HAP-1 (cell line): Measurements from ENCODE around the gene ITGB4.

Experiments used
- DNase-seq, 2 experiments: peaks; one replicate each; pipeline ENCODE4 v3.0.0-alpha.2; 2016 to 2020; ENCODE audit warnings: low spot score in 2 of 2
- H3K27me3 ChIP-seq: fragments of 250-450 bp; sonication (Bioruptor Pico); 2 replicates; pipeline ENCODE4 v1.5.1; 2020; ENCODE audit warnings: low read depth, mild to moderate bottlenecking, moderate library complexity
- H3K36me3 ChIP-seq: fragments of 250-450 bp; sonication (Bioruptor Pico); replicated peaks from 2 replicates; pipeline ENCODE4 v1.5.1; 2020; ENCODE audit warnings: mild to moderate bottlenecking
- H3K4me1 ChIP-seq: fragments of 250-450 bp; sonication (Bioruptor Pico); 2 replicates; pipeline ENCODE4 v1.5.1; 2020; ENCODE audit warnings: mild to moderate bottlenecking
- H3K4me3 ChIP-seq: fragments of 250-450 bp; sonication (Bioruptor Pico); 2 replicates; pipeline ENCODE4 v1.5.1; 2020; ENCODE audit warnings: mild to moderate bottlenecking, moderate library complexity
- H3K9me3 ChIP-seq: fragments of 250-450 bp; sonication (Bioruptor Pico); 2 replicates; pipeline ENCODE4 v1.5.1; 2020; ENCODE audit warnings: mild to moderate bottlenecking, moderate library complexity
- in situ Hi-C: fragments of 300-500 bp; cut with MboI; formaldehyde crosslinking; loops from 3 replicates; pipeline ENCODE4 v1.14.3; 2020; ENCODE audit warnings: low sequenced_read_pairs, inconsistent platforms, mixed read lengths

The ITGB4 gene

DNA sequence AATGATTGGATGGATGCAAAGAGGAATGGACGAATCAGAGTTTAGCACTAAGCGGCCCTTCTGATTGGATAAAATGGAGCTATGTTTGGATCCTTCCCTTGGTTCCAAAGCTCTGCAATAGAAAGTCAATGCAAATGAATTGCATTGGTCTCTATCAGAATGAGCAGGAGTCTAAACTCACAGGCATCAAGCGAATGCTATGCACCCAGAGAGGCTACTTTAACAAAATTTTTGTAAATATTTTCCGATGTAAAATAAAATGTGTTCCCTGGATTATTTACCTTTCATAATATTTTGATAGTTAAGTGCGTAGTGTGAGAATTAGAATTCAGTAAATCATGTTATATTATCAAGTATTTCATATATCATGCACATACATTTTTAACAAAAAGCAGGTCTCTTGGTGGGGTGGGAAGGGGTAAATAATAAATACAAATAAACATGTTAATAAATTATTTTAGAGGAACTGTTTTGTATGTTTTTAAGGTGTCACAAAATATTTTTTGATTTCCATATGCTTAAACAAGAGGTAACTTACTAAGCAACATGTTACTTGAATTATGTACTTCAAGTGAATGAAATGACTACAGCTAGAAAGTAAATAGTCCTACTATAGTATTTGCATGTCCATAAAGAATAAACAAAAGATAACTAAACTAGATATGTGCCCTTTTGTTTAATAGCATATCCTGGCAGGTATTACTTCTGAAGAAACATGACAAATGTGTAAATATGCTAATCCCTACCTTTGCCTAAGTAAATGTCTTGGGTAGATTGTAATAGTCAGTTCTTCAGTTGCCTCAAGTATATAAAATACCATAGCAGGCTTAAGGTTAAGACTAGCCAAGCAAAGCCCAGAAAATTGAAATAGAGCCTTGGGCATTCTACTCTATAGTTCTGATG, 59.0 kb downstream of the ITGB4 start:
- Histone ChIP-seq H3K27me3 (no peaks in the 10 kb centered on the region), H3K4me1 (peaks cover 30% of the 10 kb centered on the region), H3K9me3 (no peaks in the 10 kb centered on the region), H3K4me3 (no peak overlapping the region), H3K36me3 (peaks cover 38% of the 10 kb centered on the region)
- in situ Hi-C loops, result no loop called here
- no peak for DNase-seq

DNA sequence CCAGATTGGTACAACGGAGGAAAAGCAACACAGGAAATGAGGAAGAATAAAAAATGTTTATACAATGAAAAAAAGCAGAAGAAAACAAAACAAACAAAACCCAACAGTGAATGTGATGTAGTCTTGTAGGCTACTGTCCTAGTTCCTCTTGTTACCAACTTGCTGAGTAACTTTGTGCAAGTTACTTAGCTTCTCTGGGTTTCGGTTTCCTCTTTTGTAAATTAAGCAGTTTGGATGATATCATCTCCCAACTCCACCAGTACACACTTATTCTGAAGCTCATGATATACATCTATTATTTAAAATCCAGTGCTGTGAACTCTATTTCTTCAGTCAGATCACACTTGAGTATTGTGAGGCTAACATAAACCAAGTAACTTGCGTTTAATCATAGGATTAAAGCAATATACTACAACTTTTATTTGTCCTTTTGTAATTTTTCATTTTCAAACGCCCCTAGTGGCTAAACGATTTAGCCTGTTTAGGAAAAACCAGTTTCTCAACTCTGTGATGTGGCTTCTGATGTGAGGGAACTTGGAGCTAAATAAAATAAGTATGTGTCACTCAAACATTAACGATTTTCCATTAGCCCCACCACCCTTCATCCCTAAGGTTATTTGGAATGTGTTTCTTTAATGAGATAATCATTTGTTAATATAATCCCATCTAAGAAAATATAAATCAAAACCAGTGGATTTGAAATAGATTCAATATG, 62.0 kb downstream of the ITGB4 start:
- peaks cover 15% of the 10 kb centered on the region for H3K36me3 ChIP-seq
- no peaks in the 10 kb centered on the region for H3K27me3 ChIP-seq
- in situ Hi-C loops, result no loop called here
- peaks cover 34% of the 10 kb centered on the region for H3K4me1 ChIP-seq
- no peak overlapping the region for H3K4me3 ChIP-seq
- DNase-seq, result peak in 1 of 2 experiments; percentile 56
- no peaks in the 10 kb centered on the region for H3K9me3 ChIP-seq

DNA sequence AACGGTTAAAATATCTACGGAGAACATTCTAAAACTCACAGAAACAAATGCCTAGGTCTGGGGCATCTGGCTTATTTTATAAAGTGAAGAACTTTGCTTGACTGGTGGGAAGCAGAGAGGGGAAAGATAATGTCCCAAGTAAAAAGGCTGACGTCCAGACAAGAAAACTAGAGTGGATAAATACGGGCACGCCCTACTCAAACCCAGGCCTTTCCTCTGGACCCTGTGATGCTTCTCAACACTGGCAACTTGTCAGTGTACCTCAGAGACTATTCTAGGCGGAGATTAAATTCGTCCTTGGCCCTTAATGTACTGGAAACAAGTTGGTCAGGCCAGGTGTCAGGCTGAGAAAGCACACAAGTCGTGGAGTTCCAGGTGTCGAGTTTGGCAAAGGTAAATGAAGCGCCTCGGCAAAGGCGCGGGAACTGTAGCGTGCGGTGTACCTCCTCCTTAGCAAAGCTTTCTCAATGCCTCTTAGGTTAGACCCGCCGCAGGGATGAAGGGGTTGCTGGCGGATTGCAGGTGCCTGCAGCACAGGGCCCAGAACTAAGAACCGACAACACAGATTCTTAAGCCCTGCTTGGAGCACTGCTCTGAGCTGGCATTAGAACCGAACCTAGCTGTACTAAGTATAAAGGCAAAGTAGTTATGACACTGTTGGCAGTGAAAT, 62.7 kb downstream of the ITGB4 start:
- H3K36me3 ChIP-seq, result peaks cover 8% of the 10 kb centered on the region
- in situ Hi-C loops, result no loop called here
- no peaks in the 10 kb centered on the region for H3K27me3 ChIP-seq
- H3K9me3 ChIP-seq, result no peaks in the 10 kb centered on the region
- H3K4me3 ChIP-seq, result peak overlapping the region; percentile 71
- peaks cover 34% of the 10 kb centered on the region for H3K4me1 ChIP-seq
- DNase-seq, result peak in 1 of 2 experiments; percentile 34

DNA sequence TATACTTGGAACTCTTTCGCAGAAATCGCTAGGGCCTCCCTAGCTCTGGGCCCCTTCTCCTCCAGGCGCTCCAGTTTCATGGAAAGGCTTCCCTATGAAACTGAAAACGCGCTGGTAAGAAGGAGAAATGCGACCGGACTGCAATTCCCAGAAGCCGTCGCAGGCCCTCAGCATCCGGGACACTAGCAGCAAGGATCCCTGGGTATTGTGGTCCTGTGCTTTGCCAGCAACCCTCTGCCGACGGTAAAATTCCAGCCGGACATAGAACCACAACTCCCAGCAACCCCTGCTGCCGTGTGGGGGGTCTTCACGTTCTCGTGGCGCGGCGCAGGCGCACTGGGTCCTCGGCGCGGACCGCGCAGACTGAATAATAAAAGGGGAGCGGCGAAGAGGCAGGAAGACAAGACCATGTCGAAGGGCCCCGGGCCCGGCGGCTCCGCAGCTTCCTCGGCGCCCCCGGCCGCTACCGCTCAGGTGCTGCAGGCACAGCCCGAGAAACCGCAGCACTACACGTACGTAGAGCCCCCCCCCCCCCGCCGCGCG, 63.3 kb downstream of the ITGB4 start, which contains the start of gene UNK:
Gene UNK, plus strand, starts transcription at position 334 of the 543 bp plus-strand sequence. Its CDS starts 75 bp downstream, at position 409.
- Histone ChIP-seq H3K9me3 (no peaks in the 10 kb centered on the region), H3K27me3 (no peaks in the 10 kb centered on the region), H3K36me3 (0 out of 2 replicates have a peak, but pooled peaks cover 2% of the 10 kb centered on the region), H3K4me1 (peaks cover 34% of the 10 kb centered on the region), H3K4me3 (peak within 1 kb of the TSS; percentile 71)
- in situ Hi-C loops, result no loop called here
- DNase-seq, result peak; percentile 98 to 100

DNA sequence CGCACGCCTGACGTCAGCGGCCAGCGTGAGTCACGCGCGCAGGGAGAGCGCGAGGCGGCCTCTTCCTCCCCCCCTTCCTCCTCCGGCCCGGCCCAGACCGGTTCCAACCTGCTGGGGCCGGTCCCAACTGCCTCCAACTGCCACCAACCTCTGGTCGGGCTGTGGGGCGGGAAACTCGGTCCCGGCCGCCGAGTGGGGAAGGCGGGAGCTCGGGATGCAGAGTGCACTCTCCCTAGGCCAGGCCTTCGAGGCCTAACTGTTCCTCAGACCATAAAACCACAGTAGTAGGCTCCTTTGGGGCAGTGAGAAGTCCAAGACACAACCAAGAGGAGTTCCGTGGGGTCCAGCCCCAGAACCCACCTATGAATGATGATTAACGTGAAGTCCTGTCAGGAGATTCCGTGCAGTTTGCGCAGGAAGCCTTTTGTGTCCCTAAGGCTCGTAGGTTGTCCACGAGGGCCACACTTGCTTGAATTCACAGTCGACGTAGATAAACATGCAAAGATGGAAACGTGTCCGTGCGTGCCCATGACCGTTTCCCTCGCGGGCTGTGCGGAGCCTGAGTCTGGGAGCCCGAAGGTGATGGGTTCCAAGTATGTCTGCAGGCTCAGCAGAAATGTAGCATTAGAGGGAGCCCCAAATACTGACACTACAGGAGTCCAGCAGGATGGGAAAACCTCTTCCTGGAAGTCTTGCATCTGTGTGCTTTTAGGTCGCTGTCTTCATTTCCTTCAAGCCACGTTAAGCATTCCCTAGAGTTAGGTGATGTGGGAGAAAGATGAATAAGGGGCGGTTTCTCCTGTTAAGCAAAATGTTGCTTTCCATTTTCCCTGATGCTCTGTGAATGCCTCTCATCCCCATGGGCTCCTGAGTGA, 64.0 kb downstream of the ITGB4 start:
- Histone ChIP-seq H3K4me3 (peak overlapping the region; percentile 71), H3K9me3 (no peaks in the 10 kb centered on the region), H3K36me3 (0 out of 2 replicates have a peak, but pooled peaks cover 2% of the 10 kb centered on the region), H3K4me1 (peaks cover 31% of the 10 kb centered on the region), H3K27me3 (no peaks in the 10 kb centered on the region)
- in situ Hi-C loops, result no loop called here
- DNase-seq, result peak; percentile 78 to 93

DNA sequence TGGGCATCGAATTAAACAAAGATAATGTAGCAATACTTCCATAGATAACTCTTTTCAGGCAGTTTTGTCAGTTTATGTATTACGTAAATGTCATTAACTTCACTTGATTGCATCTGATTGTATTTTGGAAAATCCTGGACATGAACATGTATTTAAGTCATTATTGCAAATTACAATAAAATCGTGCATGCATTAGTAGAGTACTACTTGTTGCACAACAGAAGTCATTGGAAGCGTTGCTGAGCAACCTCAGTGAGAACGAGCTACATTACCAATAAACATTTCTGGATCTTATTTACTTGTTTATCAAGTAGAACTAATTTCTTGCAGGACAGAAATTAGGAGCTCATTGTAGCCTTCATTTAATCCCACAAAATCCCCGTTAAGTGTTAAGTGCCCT, 70.0 kb downstream of the ITGB4 start:
- no peaks in the 10 kb centered on the region for H3K27me3 ChIP-seq
- peaks cover 34% of the 10 kb centered on the region for H3K36me3 ChIP-seq
- in situ Hi-C loops, result no loop called here
- no peak overlapping the region for H3K4me3 ChIP-seq
- DNase-seq, result no peak
- peaks cover 4% of the 10 kb centered on the region for H3K4me1 ChIP-seq
- no peaks in the 10 kb centered on the region for H3K9me3 ChIP-seq

DNA sequence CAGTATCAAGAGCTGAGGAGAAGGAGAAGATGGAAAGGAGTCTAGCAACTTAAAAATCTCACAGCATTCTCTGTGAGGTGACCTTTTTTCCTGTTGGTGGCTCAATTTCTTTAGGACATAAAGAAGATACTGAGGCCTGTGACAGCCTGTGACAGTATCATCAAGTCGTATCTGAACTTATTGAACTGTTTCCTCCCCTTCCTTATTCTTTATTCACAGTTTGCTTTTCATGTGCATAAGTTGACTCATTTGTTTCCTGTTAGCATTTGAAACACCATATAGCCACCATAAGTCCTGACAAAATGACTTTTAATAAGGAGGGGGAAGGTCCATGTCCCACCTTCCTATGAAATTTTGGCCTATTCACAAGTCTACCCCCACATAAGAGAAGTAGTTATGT, 72.2 kb downstream of the ITGB4 start:
- Histone ChIP-seq H3K27me3 (no peaks in the 10 kb centered on the region), H3K9me3 (no peaks in the 10 kb centered on the region), H3K36me3 (peaks cover 48% of the 10 kb centered on the region), H3K4me1 (peaks cover 2% of the 10 kb centered on the region), H3K4me3 (no peak overlapping the region)
- in situ Hi-C loops, result no loop called here
- DNase-seq, result no peak

DNA sequence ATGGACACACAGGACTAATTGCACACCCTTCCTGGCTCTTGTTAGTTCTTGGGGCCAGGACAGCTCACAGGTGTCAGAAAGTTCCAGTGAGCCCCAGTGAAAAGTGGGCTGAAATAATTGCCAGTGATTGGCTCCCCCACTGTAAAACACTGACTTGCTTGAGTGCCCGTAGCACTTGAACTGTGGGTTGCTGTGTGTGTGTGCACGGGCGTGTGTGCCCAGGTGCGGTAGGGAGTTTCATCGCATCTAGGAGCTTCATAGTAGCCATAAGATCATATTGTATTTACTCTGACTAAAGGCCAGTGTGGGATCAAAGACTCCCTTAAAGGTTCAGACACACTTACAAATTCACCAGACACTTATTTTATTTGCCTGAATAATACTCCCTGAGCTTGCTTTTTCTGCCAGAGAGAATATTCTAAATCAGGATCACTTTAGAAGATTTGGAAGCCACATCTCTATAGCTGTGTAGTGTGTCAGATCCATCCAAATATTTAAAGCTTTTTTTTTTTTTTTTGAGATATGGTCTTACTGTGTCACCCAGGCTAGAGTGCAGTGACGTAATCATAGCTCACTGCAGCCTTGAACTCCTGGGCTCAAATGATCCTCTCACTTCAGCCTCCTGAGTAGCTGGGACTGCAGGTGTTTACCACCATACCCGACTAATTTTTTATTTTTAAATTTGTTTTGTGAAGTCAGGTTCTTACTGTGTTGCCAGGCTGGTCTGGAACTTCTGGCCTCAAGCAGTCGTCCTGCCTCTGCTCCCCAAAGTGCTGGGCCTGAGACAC, 74.8 kb downstream of the ITGB4 start:
- H3K4me1 ChIP-seq, result peaks cover 2% of the 10 kb centered on the region
- no peak overlapping the region for H3K4me3 ChIP-seq
- in situ Hi-C loops, result no loop called here
- no peaks in the 10 kb centered on the region for H3K9me3 ChIP-seq
- no peaks in the 10 kb centered on the region for H3K27me3 ChIP-seq
- DNase-seq, result no peak
- peaks cover 67% of the 10 kb centered on the region for H3K36me3 ChIP-seq

DNA sequence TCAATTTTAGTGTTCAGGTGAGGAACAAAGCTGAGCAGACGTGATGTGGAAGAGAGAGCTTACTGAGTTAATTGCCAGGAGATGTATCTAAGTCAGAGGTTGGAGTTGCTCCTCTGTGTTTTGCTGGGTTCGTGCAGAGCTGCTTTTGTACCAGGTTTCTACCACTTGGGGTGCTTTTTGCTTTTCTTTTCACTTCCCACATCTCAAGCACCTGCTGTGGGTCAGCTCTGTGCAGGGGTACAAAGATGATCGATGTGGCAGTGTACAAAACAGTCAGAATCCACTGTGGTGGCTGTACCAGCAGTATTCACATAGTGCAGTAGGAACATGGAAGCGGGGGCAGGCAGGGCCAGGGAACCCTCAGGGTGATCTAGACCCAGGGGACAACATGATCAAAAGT, 78.1 kb downstream of the ITGB4 start:
- peaks cover 50% of the 10 kb centered on the region for H3K36me3 ChIP-seq
- no peak overlapping the region for H3K4me3 ChIP-seq
- peaks cover 8% of the 10 kb centered on the region for H3K4me1 ChIP-seq
- H3K27me3 ChIP-seq, result no peaks in the 10 kb centered on the region
- in situ Hi-C loops, result no loop called here
- no peaks in the 10 kb centered on the region for H3K9me3 ChIP-seq
- DNase-seq, result no peak

DNA sequence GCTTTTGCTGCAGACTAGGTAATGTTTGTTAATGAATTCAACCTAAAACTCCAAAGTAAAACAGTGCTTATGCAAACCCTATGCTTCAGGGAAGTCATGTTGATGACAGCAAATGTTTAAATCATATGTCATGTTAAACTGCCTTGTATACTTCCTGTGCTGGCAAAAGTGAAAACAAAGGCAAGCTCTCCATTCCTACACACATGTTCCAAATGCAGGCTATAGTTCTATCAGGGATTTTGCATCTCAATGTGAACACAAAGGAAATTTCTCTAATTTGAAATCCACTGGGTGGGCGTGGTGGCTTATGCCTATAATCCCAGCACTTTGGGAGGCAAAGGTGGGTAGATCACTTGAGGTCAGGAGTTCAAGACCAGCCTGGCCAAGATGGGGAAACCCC, 82.6 kb downstream of the ITGB4 start:
- Histone ChIP-seq H3K4me1 (peaks cover 8% of the 10 kb centered on the region), H3K9me3 (no peaks in the 10 kb centered on the region), H3K4me3 (no peak overlapping the region)

DNA sequence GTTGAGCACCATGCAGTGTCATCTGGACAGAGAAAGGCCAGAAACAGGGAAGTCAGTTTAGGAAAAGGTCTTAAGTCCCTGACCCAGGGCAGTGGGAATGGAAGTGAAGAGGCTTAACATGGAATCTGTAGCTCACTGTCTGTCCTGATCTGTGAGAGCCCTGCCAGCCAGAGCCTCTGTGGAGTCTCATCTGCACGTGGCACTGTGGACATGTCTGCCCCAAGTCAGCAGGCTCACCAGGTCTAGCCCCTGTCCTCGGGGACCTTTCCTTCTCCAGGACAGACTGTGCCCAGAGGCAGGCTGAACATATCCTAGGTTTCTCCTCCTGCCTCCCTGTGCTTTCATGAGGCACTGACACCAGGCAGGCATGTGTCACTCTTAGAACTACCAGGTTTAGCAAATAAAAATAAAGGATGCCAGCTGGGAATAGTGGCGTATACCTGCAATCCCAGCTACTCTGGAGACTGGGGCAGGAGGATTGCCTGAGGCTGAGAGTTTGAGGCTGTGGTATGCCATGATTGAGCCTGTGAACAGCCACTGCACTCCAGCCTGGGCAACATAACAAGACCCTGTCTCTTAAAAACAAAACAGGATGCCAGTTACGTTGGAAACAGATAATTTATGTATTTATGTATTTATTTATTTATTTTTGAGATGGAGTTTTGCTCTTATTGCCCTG, 85.7 kb downstream of the ITGB4 start:
- Histone ChIP-seq H3K4me3 (no peak overlapping the region), H3K9me3 (no peaks in the 10 kb centered on the region), H3K27me3 (no peaks in the 10 kb centered on the region), H3K36me3 (peaks cover 24% of the 10 kb centered on the region), H3K4me1 (peaks cover 8% of the 10 kb centered on the region)
- DNase-seq, result no peak
- in situ Hi-C loops, result no loop called here

More for the DNA sequence above, 82.6 kb downstream of the ITGB4 start:
- Histone ChIP-seq H3K27me3 (no peaks in the 10 kb centered on the region), H3K36me3 (peaks cover 21% of the 10 kb centered on the region)
- peak; percentile 58 to 66 for DNase-seq
- in situ Hi-C loops, result no loop called here
